HG03558 (cell line): Measurements from ENCODE around the gene PYCR2.
"Not testable (repeated sequence)": the region's sequence is repeated elsewhere in the genome, so short reads cannot be mapped to it uniquely, and the experiment has no call there.

Experiments
- ATAC-seq: cut with Tn5 transposase; IDR thresholded peaks from one replicate; pipeline ENCODE4 v1.9.1; 2021; ENCODE audit warnings: moderate number of reproducible peaks; ENCODE audit not compliant: unreplicated experiment; ENCODE audit errors: extremely low read depth

PYCR2 gene

GRCh38 chr1:225923692-225924555 lies at the start of gene PYCR2:
Gene PYCR2, minus strand, starts transcription at chr1:225924250. Its CDS starts 140 bp downstream, at chr1:225924110.
- peak; percentile 95 for ATAC-seq

- no peak for ATAC-seq
Measured at GRCh38 chr1:225973158-225973557, 49.1 kb upstream of the PYCR2 start.

GRCh38 chr1:225972344-225973152 lies 48.5 kb upstream of the PYCR2 start:
- ATAC-seq, result no peak

GRCh38 chr1:225970592-225971157 lies 46.6 kb upstream of the PYCR2 start:
- not testable (repeated sequence) for ATAC-seq

DNA sequence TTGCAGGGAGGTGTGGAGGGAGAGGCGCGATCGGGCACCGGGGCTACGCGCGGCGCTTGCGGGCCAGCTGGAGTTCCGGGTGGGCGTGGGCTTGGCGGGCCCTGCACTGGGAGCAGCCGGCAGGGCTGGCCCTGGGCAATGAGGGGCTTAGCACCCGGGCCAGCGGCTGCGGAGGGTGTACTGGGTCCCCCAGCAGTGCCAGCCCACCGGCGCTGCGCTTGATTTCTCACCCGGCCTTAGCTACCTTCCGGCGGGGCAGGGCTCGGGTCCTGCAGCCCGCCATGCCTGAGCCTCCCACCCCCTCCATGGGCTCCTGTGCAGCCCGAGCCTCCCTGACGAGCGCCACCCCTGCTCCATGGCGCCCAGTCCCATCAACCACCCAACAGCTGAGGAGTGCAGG lies 45.7 kb upstream of the PYCR2 start:
- ATAC-seq, result not testable (repeated sequence)

DNA sequence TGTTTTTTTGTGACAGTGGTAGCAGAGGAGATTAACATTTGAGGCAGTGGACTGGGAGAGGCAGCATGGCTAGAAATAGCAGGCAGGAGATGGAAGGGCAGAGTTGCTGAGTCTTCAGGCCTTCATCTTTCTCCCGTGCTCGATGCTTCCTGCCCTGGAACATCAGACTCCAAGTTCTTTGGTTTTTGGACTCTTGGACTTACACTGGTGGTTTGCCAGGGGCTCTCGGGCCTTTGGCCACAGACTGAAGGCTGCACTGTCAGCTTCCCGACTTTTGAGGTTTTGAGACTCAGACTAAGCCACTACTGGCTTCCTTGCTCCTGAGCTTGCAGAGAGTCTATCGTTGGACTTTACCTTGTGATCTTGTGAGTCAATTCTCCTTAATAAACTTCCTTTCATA lies 41.2 kb upstream of the PYCR2 start:
- no peak for ATAC-seq

DNA sequence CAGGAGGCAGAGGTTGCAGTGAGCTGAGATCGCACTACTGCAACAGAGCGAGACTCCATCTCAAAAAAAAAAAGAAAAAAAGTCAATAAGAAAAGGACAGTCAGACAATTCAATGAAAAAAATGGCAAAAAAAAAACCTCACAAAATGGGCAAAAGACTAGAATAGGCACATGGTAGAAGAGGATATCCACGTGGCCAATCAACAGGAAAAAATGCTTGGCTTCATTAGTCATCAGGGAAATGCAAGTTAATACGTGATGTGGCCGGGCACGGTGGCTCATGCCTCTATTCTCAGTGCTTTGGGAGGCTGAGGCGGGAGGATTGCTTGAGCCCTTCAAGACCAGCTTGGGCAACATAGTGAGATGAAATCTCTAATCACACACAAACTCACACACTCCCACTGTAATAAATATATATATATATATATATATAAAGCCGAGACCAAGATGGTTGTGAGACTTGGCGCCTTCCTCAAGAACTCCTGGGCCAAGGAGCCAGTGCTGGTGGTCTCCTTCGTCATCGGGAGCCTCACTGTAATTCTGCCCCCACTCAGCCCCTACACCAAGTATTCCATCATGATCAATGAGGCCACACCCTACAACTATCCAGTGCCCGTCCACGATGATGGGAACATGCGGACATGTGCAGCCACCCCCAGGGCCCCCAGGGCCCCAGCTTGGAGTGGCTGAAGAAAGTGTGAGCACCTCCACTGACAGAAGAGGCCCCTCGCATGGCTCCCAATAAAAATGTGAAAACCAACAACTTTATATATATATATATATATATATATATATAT lies 39.9 kb upstream of the PYCR2 start:
- ATAC-seq, result no peak

GRCh38 chr1:225962440-225962975 lies 38.5 kb upstream of the PYCR2 start:
- no peak for ATAC-seq

- ATAC-seq, result no peak
Measured at GRCh38 chr1:225961659-225962439, 37.8 kb upstream of the PYCR2 start.

DNA sequence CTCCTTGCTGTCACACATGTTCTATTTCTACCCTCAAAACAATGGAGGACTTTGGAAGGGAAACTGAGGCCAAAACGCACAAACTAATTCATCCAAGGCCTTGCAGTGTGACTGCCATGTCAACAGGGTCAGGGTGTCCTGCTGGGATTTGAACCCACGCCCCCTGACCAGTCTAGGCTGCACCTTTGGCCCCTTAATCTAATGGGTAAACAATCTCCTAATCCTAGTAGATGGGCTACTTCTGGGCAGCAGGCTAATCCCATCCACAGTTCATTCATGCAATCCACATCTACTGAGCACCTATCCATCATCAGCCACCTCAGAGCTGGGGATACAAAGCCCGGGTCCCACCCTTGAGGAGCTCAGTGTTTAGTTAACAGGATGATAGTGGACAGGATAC lies 34.0 kb upstream of the PYCR2 start:
- no peak for ATAC-seq

- no peak for ATAC-seq
Measured at GRCh38 chr1:225954753-225955152, 30.7 kb upstream of the PYCR2 start.

DNA sequence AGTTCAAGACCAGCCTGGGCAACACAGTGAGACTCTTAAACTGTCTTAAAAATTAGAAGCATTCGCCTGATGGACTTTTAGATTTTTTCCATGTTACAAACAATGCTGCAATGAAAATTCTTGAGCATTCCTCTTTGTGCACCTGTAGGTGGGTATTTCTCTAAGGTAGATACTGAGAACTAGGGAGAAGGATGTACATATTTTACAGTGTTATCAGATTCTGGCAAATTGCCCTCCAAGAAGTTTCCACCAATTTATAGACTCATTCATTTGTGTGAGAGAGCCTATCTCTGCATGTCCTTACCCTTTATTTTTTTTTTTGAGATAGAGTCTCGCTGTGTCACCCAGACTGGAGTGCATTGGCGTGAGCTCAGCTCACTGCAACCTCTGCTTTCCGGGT lies 29.3 kb upstream of the PYCR2 start:
- no peak for ATAC-seq

DNA sequence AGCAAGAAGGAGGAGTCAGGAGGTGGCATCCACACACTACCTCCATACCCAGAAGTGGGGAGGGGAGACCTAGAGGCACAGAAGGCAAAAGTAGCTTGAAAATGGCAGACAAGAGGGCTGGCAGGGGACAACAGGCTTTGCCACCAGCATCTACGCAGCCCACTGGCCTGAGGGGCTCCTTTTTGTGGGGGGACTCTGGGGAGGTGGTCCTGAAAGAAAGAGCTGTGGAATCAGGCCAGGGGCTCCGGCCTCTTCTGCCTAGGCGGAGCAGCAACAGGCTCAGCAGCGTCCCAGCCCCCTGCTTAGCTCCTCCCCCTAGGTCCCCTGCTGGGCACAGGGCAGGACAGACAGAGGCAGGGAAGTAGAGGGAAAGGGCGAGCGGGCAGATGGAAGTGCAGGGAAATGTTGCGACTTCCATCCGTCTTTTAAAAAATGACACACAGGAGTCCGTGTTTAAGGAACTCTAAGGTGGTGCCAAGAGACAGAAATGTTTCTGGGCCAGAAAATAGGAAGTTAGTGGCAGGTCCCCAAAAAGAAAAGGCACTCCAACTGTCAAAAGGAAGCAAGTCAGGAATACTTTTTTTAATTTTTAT lies 27.0 kb upstream of the PYCR2 start:
- ATAC-seq, result no peak

DNA sequence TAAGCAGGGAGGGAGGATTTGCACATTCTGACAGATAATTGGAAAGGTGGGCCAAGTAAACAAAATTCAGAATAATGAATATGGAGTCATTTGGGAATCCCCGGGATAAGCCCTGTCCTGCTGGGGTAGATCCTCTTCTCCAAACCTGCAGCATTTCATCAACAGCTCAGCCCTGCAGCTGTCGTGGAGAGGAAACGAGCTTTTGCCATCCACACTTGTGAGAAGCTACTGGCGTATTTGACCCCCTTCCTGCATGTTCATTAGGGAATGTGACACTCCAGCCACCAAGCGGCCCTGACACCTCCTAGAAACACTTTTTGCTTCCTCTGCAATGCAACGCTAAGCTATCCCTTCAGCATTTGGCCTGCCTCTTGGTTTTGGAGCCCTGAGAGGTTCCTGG lies 25.0 kb upstream of the PYCR2 start:
- no peak for ATAC-seq

DNA sequence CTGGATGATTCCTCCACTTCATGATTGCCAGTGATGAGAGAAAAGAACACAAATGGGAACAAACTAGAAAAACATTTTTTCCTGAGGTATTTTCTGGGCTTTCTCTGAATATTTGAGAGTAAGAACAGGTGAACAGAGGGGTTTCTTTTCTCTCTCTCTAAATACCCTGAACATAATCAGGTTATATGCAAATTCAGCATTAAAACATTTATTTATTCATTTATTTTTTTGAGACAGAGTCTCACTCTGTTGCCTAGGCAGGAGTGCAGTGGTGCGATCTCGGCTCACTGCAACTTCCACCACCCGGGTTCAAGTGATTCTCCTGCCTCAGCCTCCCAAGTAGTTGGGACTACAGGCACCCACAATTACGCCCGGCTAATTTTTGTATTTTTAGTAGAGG lies 22.8 kb upstream of the PYCR2 start:
- ATAC-seq, result no peak

DNA sequence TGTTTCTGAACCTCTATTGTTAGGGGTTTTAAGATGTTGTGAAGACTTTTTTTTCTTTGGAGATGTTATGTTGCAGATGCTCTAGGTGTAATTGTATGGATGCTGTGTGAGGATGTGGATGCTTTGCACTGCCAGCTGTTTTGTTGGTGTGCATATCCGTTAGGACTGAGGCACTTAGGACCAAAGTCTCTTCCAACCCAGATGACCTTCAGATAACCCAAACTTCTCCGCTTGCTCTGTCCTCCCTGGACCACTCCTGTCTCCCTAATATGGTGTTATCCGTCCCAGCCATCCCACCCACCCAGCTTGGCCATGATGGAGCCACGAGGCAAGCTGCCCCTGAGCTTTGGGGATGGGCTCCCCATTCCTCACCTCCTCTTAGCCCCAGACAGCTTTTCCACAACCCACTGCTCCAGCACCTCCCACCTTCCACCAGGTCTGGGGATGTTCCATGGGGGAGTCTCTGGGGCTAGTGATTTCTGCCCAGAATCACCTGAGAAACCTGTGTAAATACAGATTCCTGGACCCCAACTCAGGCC lies 22.1 kb upstream of the PYCR2 start:
- ATAC-seq, result no peak

DNA sequence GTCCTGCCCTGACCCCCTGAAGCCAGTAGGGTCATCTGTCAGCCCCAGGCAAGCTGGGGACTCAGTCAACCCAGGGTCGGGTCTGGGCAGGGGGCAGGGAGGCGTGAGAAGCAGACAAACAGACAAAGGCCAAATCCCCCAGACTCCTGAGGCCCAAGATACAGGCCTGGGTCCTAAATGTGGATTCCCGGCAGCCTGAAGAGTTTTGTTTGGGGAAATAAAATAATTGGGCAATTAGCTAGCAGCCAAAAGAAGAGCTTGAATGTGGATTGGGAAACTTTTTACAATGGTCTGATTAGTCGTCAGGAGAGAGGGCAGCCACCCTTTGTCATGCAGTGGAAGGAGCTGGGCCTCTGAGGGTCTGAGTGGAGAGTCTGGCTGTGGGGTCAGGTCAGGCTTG lies 21.5 kb upstream of the PYCR2 start:
- ATAC-seq, result no peak

GRCh38 chr1:225944951-225945350 lies 20.9 kb upstream of the PYCR2 start:
- ATAC-seq, result no peak

GRCh38 chr1:225944387-225944786 lies 20.3 kb upstream of the PYCR2 start:
- no peak for ATAC-seq
